ENCODE measurements around the gene CCT7. TPM values are rescaled to one million over a fixed set of nuclear protein-coding genes. Genes with fewer than 3 reads are reported as not detected.
A peak's percentile ranks its signal among the peaks of the same experiment; 100 is the strongest.

CCT7 gene
- total RNA-seq, 1 donor from 2014 or later = 192 TPM

GRCh38 chr2:73268830-73269685 is 35.0 kb downstream of the CCT7 start:
- DNase-seq = peak; percentile 20

- DNase-seq = no peak
Measured at GRCh38 chr2:73269686-73270465, 35.8 kb downstream of the CCT7 start.

- no peak for DNase-seq
Measured at GRCh38 chr2:73272270-73272669, 38.2 kb downstream of the CCT7 start.

GRCh38 chr2:73279852-73280251 is 45.7 kb downstream of the CCT7 start:
- no peak for DNase-seq

- no peak for DNase-seq
Measured at GRCh38 chr2:73281244-73281643, 47.1 kb downstream of the CCT7 start.

- DNase-seq = no peak
Measured at GRCh38 chr2:73282924-73283544, 48.9 kb downstream of the CCT7 start.

GRCh38 chr2:73283545-73284295 is 49.6 kb downstream of the CCT7 start:
- no peak for DNase-seq

- DNase-seq = peak; percentile 11
Measured at GRCh38 chr2:73284296-73285158, 50.4 kb downstream of the CCT7 start, which contains the start of gene FBXO41. Gene FBXO41 (minus strand): TSS chr2:73284478. CDS start chr2:73269630, 14,848 bp downstream.

- DNase-seq = no peak
Measured at GRCh38 chr2:73285159-73285739, 51.1 kb downstream of the CCT7 start.

- DNase-seq = no peak
Measured at GRCh38 chr2:73286134-73286655, 52.1 kb downstream of the CCT7 start.

- no peak for DNase-seq
Measured at GRCh38 chr2:73289304-73289703, 55.2 kb downstream of the CCT7 start.

- DNase-seq = no peak
Measured at GRCh38 chr2:73290049-73290839, 56.1 kb downstream of the CCT7 start.

- DNase-seq = peak; percentile 82
Measured at GRCh38 chr2:73291093-73291460, 57.0 kb downstream of the CCT7 start.

GRCh38 chr2:73291461-73292315 is 57.6 kb downstream of the CCT7 start:
- DNase-seq = no peak

- DNase-seq = no peak
Measured at GRCh38 chr2:73292316-73292905, 58.3 kb downstream of the CCT7 start.

- no peak for DNase-seq
Measured at GRCh38 chr2:73292906-73293533, 58.9 kb downstream of the CCT7 start.

GRCh38 chr2:73293534-73294171 is 59.5 kb downstream of the CCT7 start, which contains the start of gene EGR4:
Gene EGR4 (minus strand): TSS chr2:73293548. CDS start chr2:73293317, 231 bp downstream.
- DNase-seq = peak; percentile 46
